Central memory CD8-positive, alpha-beta T cell (primary cell): ENCODE measurements around the gene KCNK7.

ENCODE experiments used
- ATAC-seq: fragments of 150-1000 bp; cut with Tn5 transposase; replicated peaks from 2 replicates; pipeline ENCODE4 v1.10.0; 2022; ENCODE audit warnings: mild to moderate bottlenecking, moderate FRiP score, moderate number of reproducible peaks; ENCODE audit not compliant: poor library complexity, severe bottlenecking; ENCODE audit errors: extremely low read depth
- DNase-seq, 2 donors: peaks; one replicate each; pipeline ENCODE4 v3.0.0; 2021; ENCODE audit warnings: low spot score in 2 of 2
- H3K27ac Mint-ChIP-seq: one replicate; pipeline ENCODE4 v1.8.0; 2022; ENCODE audit warnings: low read depth, mild to moderate bottlenecking, moderate library complexity, mixed read lengths
- H3K27me3 Mint-ChIP-seq: one replicate; pipeline ENCODE4 v1.8.0; 2022; ENCODE audit warnings: mixed read lengths
- H3K36me3 Mint-ChIP-seq: one replicate; pipeline ENCODE4 v1.8.0; 2022; ENCODE audit warnings: mild to moderate bottlenecking, moderate library complexity, mixed read lengths; ENCODE audit not compliant: insufficient read depth
- H3K4me1 Mint-ChIP-seq: one replicate; pipeline ENCODE4 v1.8.0; 2022; ENCODE audit warnings: mixed read lengths
- H3K4me3 Mint-ChIP-seq: one replicate; pipeline ENCODE4 v1.8.0; 2022; ENCODE audit warnings: mild to moderate bottlenecking, moderate library complexity, mixed read lengths
- H3K9me3 Mint-ChIP-seq: one replicate; pipeline ENCODE4 v1.8.0; 2022; ENCODE audit warnings: mixed read lengths

KCNK7 gene

GRCh38 chr11:65576867-65577755, 18.5 kb downstream of the KCNK7 start:
- DNase-seq (peak in 1 of 2 donors; percentile 18), ATAC-seq (no peak)
- Mint-ChIP-seq H3K36me3 (peaks cover 40% of the 10 kb centered on the region), H3K4me3 (peak overlapping the region; percentile 97), H3K27me3 (no peaks in the 10 kb centered on the region), H3K9me3 (no peaks in the 10 kb centered on the region), H3K4me1 (peaks cover 59% of the 10 kb centered on the region), H3K27ac (peak overlapping the region; percentile 57)

- Mint-ChIP-seq H3K9me3 (no peaks in the 10 kb centered on the region), H3K36me3 (peaks cover 42% of the 10 kb centered on the region), H3K27me3 (no peaks in the 10 kb centered on the region), H3K27ac (peak overlapping the region; percentile 57), H3K4me3 (peak overlapping the region; percentile 97), H3K4me1 (peaks cover 60% of the 10 kb centered on the region)
- ATAC-seq = no peak
- DNase-seq = no peak
Measured at GRCh38 chr11:65576232-65576866, 19.3 kb downstream of the KCNK7 start.

DNA sequence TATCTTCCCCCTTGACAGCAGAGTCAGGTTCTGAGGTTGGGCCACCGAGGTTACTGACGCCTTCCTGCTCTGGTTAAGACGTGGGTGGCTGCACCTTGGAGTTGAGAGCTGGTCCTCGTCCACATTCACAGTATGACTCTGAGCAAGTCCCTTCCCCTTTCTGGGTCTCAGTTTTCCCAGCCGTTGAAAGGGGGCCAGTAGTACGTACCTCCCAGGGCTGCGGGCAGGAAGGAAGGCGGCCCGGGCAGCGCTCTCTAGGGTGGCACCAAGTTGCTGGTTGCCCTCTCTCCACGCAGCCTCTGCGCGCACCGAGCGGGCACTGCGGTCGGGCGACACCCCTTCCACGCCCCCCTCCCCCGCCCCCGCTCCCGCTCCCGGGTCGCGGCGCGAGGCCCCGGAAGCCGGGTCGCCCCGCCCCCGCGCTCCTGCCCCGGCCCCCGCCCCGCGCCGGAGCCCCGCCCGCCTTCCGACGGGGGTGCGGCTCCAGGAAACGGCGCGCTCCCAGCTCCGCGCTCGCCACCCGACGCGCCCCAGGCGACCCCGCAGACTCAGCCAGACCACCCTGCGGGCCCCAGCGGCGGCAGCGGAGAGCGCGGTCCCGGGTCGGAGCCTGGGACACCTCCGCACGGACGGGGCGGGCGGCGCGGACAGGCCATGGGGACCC, 19.9 kb downstream of the KCNK7 start, which contains the start of gene EHBP1L1:
EHBP1L1 (plus strand) TSS at position 486 of the 664 bp plus-strand sequence. CDS start 250 bp downstream, outside the sequence.
- peak within 1 kb of the TSS; percentile 97 for H3K4me3 Mint-ChIP-seq

GRCh38 chr11:65574811-65575567, 20.6 kb downstream of the KCNK7 start:
- H3K36me3 Mint-ChIP-seq = peaks cover 38% of the 10 kb centered on the region
- H3K4me1 Mint-ChIP-seq = peaks cover 73% of the 10 kb centered on the region
- no peaks in the 10 kb centered on the region for H3K27me3 Mint-ChIP-seq
- no peak for DNase-seq
- H3K4me3 Mint-ChIP-seq = peak overlapping the region; percentile 97
- peak; percentile 9 for ATAC-seq
- H3K9me3 Mint-ChIP-seq = no peaks in the 10 kb centered on the region
- peak overlapping the region; percentile 99 for H3K27ac Mint-ChIP-seq

More for the DNA sequence above, 19.9 kb downstream of the KCNK7 start, which contains the start of gene EHBP1L1:
- peak; percentile 45 to 47 for DNase-seq
- Mint-ChIP-seq H3K27ac (peak within 1 kb of the TSS; percentile 99), H3K4me1 (peaks cover 67% of the 10 kb centered on the region), H3K27me3 (no peaks in the 10 kb centered on the region), H3K9me3 (no peaks in the 10 kb centered on the region), H3K36me3 (peaks cover 36% of the 10 kb centered on the region)
- ATAC-seq = peak; percentile 29

GRCh38 chr11:65574109-65574810, 21.3 kb downstream of the KCNK7 start:
- peak overlapping the region; percentile 99 for H3K27ac Mint-ChIP-seq
- H3K4me1 Mint-ChIP-seq = peaks cover 76% of the 10 kb centered on the region
- DNase-seq (peak; percentile 64 to 78), ATAC-seq (peak; percentile 29)
- H3K9me3 Mint-ChIP-seq = no peaks in the 10 kb centered on the region
- peak overlapping the region; percentile 97 for H3K4me3 Mint-ChIP-seq
- no peaks in the 10 kb centered on the region for H3K27me3 Mint-ChIP-seq
- H3K36me3 Mint-ChIP-seq = peaks cover 38% of the 10 kb centered on the region

GRCh38 chr11:65573391-65574079, 22.1 kb downstream of the KCNK7 start:
- Mint-ChIP-seq H3K4me1 (peaks cover 79% of the 10 kb centered on the region), H3K36me3 (peaks cover 44% of the 10 kb centered on the region), H3K27ac (peak overlapping the region; percentile 99), H3K4me3 (peak overlapping the region; percentile 97), H3K27me3 (no peaks in the 10 kb centered on the region), H3K9me3 (no peaks in the 10 kb centered on the region)
- no peak for ATAC-seq
- no peak for DNase-seq

DNA sequence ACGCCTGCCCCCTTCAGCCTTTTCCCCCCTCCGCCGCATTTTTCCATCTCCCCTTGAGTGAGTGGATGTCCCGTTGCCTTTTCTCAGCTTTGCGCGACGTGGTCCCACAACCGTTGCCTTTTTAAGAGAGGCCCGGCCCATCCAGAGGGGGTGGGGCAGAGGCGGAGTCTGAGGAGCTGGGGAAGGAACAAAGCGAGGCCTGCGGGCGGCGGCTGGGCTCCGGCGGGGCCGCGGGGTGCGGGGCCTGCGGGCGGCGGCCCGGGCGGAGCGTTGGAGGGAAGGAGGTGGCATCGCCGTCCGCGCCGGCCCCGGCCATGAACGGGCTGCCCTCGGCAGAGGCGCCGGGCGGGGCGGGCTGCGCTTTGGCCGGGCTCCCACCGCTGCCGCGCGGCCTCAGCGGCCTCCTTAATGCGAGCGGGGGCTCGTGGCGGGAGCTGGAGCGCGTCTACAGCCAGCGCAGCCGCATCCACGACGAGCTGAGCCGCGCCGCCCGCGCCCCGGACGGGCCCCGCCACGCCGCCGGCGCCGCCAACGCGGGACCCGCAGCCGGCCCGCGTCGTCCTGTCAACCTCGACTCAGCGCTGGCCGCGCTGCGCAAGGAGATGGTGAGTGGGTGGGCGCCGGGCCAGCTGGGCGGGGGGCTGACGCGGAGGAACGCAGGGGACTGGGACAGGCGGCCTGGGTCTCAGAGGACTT, 23.1 kb downstream of the KCNK7 start, which contains the start of gene FAM89B:
FAM89B (plus strand) TSS at position 183 of the 696 bp plus-strand sequence; CDS start at position 315, 132 bp downstream.
- Mint-ChIP-seq H3K9me3 (no peaks in the 10 kb centered on the region), H3K4me3 (peak within 1 kb of the TSS; percentile 97), H3K27ac (peak within 1 kb of the TSS; percentile 99), H3K4me1 (peaks cover 77% of the 10 kb centered on the region), H3K27me3 (no peaks in the 10 kb centered on the region), H3K36me3 (peaks cover 43% of the 10 kb centered on the region)
- DNase-seq = peak; percentile 77 to 78
- no peak for ATAC-seq

- DNase-seq (no peak), ATAC-seq (no peak)
- H3K9me3 Mint-ChIP-seq = no peaks in the 10 kb centered on the region
- no peaks in the 10 kb centered on the region for H3K27me3 Mint-ChIP-seq
- peaks cover 43% of the 10 kb centered on the region for H3K36me3 Mint-ChIP-seq
- peaks cover 75% of the 10 kb centered on the region for H3K4me1 Mint-ChIP-seq
- H3K27ac Mint-ChIP-seq = peak overlapping the region; percentile 99
- H3K4me3 Mint-ChIP-seq = peak overlapping the region; percentile 97
Measured at GRCh38 chr11:65571940-65572339, 23.7 kb downstream of the KCNK7 start.

GRCh38 chr11:65571420-65571819, 24.2 kb downstream of the KCNK7 start:
- no peaks in the 10 kb centered on the region for H3K9me3 Mint-ChIP-seq
- H3K27me3 Mint-ChIP-seq = no peaks in the 10 kb centered on the region
- peaks cover 73% of the 10 kb centered on the region for H3K4me1 Mint-ChIP-seq
- no peak for DNase-seq
- H3K27ac Mint-ChIP-seq = peak overlapping the region; percentile 99
- H3K36me3 Mint-ChIP-seq = peaks cover 39% of the 10 kb centered on the region
- no peak for ATAC-seq
- peak overlapping the region; percentile 97 for H3K4me3 Mint-ChIP-seq

DNA sequence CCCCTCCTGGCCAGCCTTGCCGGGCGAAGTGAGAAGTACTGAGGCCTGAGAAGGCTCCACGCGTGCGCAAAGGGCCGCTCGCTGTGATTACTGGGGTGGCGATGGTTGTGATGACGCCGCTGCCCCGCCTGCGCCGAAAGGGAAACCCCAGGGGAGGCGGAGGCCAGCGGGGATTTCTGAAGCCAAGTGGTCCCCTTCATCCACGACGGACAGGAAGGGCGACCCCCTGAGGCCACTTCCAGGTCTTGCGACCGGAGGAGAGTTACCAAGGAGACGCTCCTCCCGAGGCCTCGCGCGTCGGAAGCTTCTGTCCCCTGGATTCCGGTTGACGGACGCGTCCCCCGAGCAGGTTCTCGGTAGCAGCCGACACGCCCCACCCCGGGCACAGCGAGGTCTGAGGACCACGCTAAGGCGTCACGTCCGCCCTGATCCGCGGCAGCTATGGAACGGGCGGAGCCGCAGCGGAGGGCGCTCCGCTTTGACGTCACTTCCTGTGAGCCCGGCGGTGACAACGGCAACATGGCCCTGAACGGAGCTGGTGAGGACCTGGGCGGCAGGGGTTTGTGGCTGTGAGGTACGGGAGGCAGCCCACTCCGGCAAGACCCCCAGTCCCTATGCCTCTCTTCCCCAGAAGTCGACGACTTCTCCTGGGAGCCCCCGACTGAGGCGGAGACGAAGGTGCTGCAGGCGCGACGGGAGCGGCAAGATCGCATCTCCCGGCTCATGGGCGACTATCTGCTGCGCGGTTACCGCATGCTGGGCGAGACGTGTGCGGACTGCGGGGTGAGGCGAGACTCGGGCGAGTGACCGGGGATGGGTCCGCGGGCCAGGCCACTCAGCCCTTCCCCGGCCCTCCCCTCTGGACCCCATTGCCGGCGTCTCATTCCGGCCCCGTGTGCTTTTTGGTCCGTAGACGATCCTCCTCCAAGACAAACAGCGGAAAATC, 25.4 kb downstream of the KCNK7 start, which contains the start of gene ZNRD2:
ZNRD2 (plus strand) TSS at position 505 of the 946 bp plus-strand sequence; CDS start at position 520, 15 bp downstream.
- peak; percentile 94 to 98 for DNase-seq
- Mint-ChIP-seq H3K9me3 (no peaks in the 10 kb centered on the region), H3K4me1 (peaks cover 81% of the 10 kb centered on the region), H3K36me3 (peaks cover 40% of the 10 kb centered on the region), H3K4me3 (peak within 1 kb of the TSS; percentile 97), H3K27me3 (no peaks in the 10 kb centered on the region), H3K27ac (peak within 1 kb of the TSS; percentile 99)
- peak; percentile 78 for ATAC-seq
